H1 (cell line): ENCODE results near the gene RNPS1. TPM values are rescaled to one million over a fixed set of nuclear protein-coding genes. Genes with fewer than 3 reads are reported as not detected.

Source experiments
- ASH2L ChIP-seq: fragments of 200-600, 300-600 bp; sonication (generic); IDR thresholded peaks from one replicate; pipeline ENCODE4 v1.7.1; 2017; ENCODE audit warnings: low read length
- BCL11A ChIP-seq, 2 experiments: IDR thresholded peaks; one replicate each; pipeline ENCODE4 v1.6.1; 2011; ENCODE audit warnings: low read depth in 2 of 2, low read length in 2 of 2, mild to moderate bottlenecking in 2 of 2
- CBX5 ChIP-seq: fragments of 300-800, 300-1000 bp; sonication (generic); IDR thresholded peaks from 2 replicates; pipeline ENCODE4 v1.7.1; 2016; ENCODE audit warnings: antibody characterized with exemption, low read length, low read depth
- EGR1 ChIP-seq: IDR thresholded peaks from 2 replicates; pipeline ENCODE4 v1.6.1; 2011; ENCODE audit warnings: low read depth, low read length, borderline replicate concordance
- EZH2 ChIP-seq: fragments of 200-600 bp; sonication (generic); IDR thresholded peaks from 2 replicates; pipeline ENCODE4 v1.7.1; 2012; ENCODE audit warnings: low read depth, mild to moderate bottlenecking, moderate library complexity, low read length, inconsistent platforms; ENCODE audit not compliant: severe bottlenecking
- GABPA ChIP-seq: IDR thresholded peaks from 2 replicates; pipeline ENCODE4 v1.6.1; 2011; ENCODE audit warnings: mild to moderate bottlenecking, low read length, moderate library complexity, borderline replicate concordance; ENCODE audit not compliant: insufficient read depth
- HDAC2 ChIP-seq, 2 experiments: fragments of 300-600 bp in 1 of 2; sonication (generic) in 1 of 2; IDR thresholded peaks; 2 replicates each; pipeline ENCODE4 v1.6.1; 2011 to 2012; ENCODE audit warnings: low read depth in 2 of 2, low read length in 2 of 2, mild to moderate bottlenecking in 2 of 2, moderate library complexity in 2 of 2, borderline replicate concordance in 1 of 2, inconsistent platforms in 1 of 2
- HDAC6 ChIP-seq: IDR thresholded peaks from one replicate; pipeline ENCODE4 v1.7.1; 2012; ENCODE audit warnings: low read depth, mild to moderate bottlenecking, inconsistent platforms, low read length, moderate library complexity
- JUND ChIP-seq: IDR thresholded peaks from 2 replicates; pipeline ENCODE4 v1.6.1; 2011; ENCODE audit warnings: mild to moderate bottlenecking, improper control_type of control experiment, low read length
- KDM1A ChIP-seq: fragments of 200-600, 300-600 bp; sonication (generic); IDR thresholded peaks from 2 replicates; pipeline ENCODE4 v1.7.1; 2016; ENCODE audit warnings: mild to moderate bottlenecking, low read length, borderline replicate concordance
- KDM4A ChIP-seq: IDR thresholded peaks from one replicate; pipeline ENCODE4 v1.7.1; 2012; ENCODE audit warnings: low read depth, mild to moderate bottlenecking, moderate library complexity, low read length, inconsistent platforms; ENCODE audit not compliant: severe bottlenecking
- KDM5A ChIP-seq: fragments of 200-600 bp; IDR thresholded peaks from 2 replicates; pipeline ENCODE4 v1.7.1; 2012; ENCODE audit warnings: mild to moderate bottlenecking, low read length, inconsistent platforms, mixed read lengths
- MAFK ChIP-seq: IDR thresholded peaks from 2 replicates; pipeline ENCODE4 v1.6.1; 2012; ENCODE audit warnings: low read depth, mild to moderate bottlenecking, improper control_type of control experiment, low read length
- NRF1 ChIP-seq: IDR thresholded peaks from 2 replicates; pipeline ENCODE4 v1.6.1; 2011; ENCODE audit warnings: mild to moderate bottlenecking, low read depth, low read length, improper control_type of control experiment
- POLR2A ChIP-seq, 2 experiments: IDR thresholded peaks; 1 replicate in 1 of 2; 2 replicates in 1 of 2; pipeline ENCODE4 v1.6.1; 2011; ENCODE audit warnings: low read depth in 2 of 2, low read length in 2 of 2, mild to moderate bottlenecking in 2 of 2; ENCODE audit errors: control extremely low read depth in 1 of 2
- POLR2AphosphoS5 ChIP-seq: IDR thresholded peaks from 2 replicates; pipeline ENCODE4 v1.6.1; 2011; ENCODE audit warnings: low read depth, low read length
- RAD21 ChIP-seq, 2 experiments: IDR thresholded peaks in 1 of 2; conservative IDR thresholded peaks in 1 of 2; 2 replicates each; pipeline ENCODE4 v1.6.1; 2011; ENCODE audit warnings: low read depth in 2 of 2, low read length in 2 of 2, improper control_type of control experiment in 1 of 2, inconsistent platforms in 1 of 2, mild to moderate bottlenecking in 1 of 2, moderate library complexity in 1 of 2
- SIN3A ChIP-seq, 2 experiments: IDR thresholded peaks in 1 of 2; conservative IDR thresholded peaks in 1 of 2; 2 replicates each; pipeline ENCODE4 v1.6.1; 2011 to 2012; ENCODE audit warnings: low read length in 2 of 2, improper control_type of control experiment in 1 of 2, low read depth in 1 of 2, mild to moderate bottlenecking in 1 of 2
- SIRT6 ChIP-seq: IDR thresholded peaks from one replicate; pipeline ENCODE4 v1.7.1; 2012; ENCODE audit warnings: low read length, inconsistent platforms
- TAF1 ChIP-seq: IDR thresholded peaks from 2 replicates; pipeline ENCODE4 v1.6.1; 2011; ENCODE audit warnings: mild to moderate bottlenecking, low read depth, low read length
- TAF7 ChIP-seq: optimal IDR thresholded peaks from 2 replicates; pipeline ENCODE3; 2011; ENCODE audit warnings: low read depth, mild to moderate bottlenecking, inconsistent platforms, low read length, moderate library complexity, borderline replicate concordance
- TBP ChIP-seq: IDR thresholded peaks from 2 replicates; pipeline ENCODE4 v1.6.1; 2011; ENCODE audit warnings: low read depth, low read length, improper control_type of control experiment
- YY1 ChIP-seq: IDR thresholded peaks from 2 replicates; pipeline ENCODE4 v1.6.1; 2011; ENCODE audit warnings: low read depth, mild to moderate bottlenecking, low read length
- ZNF274 ChIP-seq: IDR thresholded peaks from 2 replicates; pipeline ENCODE4 v1.7.0; 2012; ENCODE audit warnings: low read length, borderline replicate concordance; ENCODE audit errors: extremely low read depth
- polyA plus RNA-seq, 7 experiments: library from polyadenylated mRNA; depleted of rRNA in 3 of 7; stranded (reverse) in 5 of 7; unstranded in 2 of 7; fragments of >200 nt in 5 of 7; fragments of 200-250 nt in 2 of 7; gene quantifications; 1 replicate in 5 of 7; 2 replicates in 1 of 7; 4 replicates in 1 of 7; pipeline versions ENCODE4 v1.2.1 to v1.2.3, GENCODE V29; 2011 to 2013; ENCODE audit warnings: missing spikeins in 2 of 7, mixed read lengths in 2 of 7
- total RNA-seq: library from RNA; stranded (reverse); fragmentation: NEBNext Ultra II Directional; extraction: Animal tissue kit (Norgen Biotek cat#: 25700); gene quantifications from 2 replicates; pipeline ENCODE4 v1.2.1, GENCODE V29; 2021
- TF ChIP-seq, protein P1 (sequence below): IDR thresholded peaks from 2 replicates; pipeline ENCODE4 v1.6.1; 2012; ENCODE audit warnings: inconsistent platforms

The RNPS1 gene
- total and polyA plus RNA-seq, 2 of the 8 experiments (the other 6 are each of a cell fraction or from before 2014, with no cell fraction given), result 330 to 350 TPM

DNA sequence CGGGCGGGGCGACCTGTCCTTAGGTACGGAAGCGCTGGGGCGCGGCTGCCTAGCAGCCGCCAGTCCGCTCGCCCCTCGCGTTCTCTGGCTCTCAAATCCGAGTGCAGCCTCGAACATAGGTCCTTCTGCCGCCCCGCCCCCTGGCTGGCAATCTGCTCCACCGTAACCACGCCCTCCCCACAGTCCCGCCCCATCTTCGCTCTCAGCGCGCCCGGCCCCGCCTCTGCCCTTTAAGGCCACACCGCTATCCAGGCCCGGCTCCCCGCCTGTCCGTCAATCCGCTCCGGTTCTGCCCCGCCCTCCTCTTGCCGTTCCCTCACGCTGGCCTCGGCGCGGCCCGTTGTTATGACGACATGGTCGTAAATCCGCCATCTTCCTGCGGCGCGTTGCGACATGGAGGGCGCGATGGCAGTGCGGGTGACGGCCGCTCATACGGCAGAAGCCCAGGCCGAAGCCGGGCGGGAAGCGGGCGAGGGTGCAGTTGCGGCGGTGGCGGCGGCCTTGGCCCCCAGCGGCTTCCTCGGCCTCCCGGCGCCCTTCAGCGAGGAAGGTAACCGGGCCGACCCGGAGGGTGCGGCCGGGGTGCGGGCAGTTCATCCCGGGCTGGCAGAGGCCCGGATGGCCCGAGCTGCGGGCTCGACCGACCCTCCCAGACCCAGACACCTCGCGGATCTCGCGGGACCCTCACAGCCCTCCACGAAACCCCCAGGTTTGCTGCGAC lies 44.5 kb downstream of the RNPS1 start, which contains the start of gene E4F1 (continued):
- TF ChIP-seq KDM4A, result peak; percentile 63
- TF ChIP-seq ASH2L, result no peak
- no peak for TF ChIP-seq EGR1
- no peak for TF ChIP-seq BCL11A (IDR thresholded peaks at IDR 0.05; ENCODE audit: low read depth in 2 of 2, low read length in 2 of 2)
- TF ChIP-seq NRF1, result no peak
- TF ChIP-seq TAF1, result peak; percentile 98
- TF ChIP-seq ZNF274, result no peak
- TF ChIP-seq EZH2, result no peak
- TF ChIP-seq, protein P1, sequence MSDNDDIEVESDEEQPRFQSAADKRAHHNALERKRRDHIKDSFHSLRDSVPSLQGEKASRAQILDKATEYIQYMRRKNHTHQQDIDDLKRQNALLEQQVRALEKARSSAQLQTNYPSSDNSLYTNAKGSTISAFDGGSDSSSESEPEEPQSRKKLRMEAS, result peak; percentile 67
- TF ChIP-seq GABPA, result peak; percentile 40; the same call in 1 of the 2 replicates
- TF ChIP-seq CBX5, result no peak
- TF ChIP-seq JUND, result no peak
- no peak for TF ChIP-seq KDM5A
- TF ChIP-seq POLR2AphosphoS5, result peak; percentile 94
- TF ChIP-seq RAD21 (IDR thresholded peaks at IDR 0.05 in 1 of 2, conservative IDR thresholded peaks at IDR 0.05 in 1 of 2; ENCODE audit: low read depth in 2 of 2, low read length in 2 of 2), result no peak
- peak; percentile 94 for TF ChIP-seq TAF7
- TF ChIP-seq HDAC6, result no peak
- peak; percentile 89 for TF ChIP-seq TBP
- no peak for TF ChIP-seq SIRT6
- TF ChIP-seq HDAC2 (IDR thresholded peaks at IDR 0.05; ENCODE audit: borderline replicate concordance in 1 of 2, low read depth in 2 of 2, low read length in 2 of 2), result no peak
- TF ChIP-seq MAFK, result no peak
- peak in 1 of 2 experiments; percentile 99; a peak in 2 of 3 replicates for TF ChIP-seq POLR2A (IDR thresholded peaks at IDR 0.05; ENCODE audit: control extremely low read depth in 1 of 2, low read depth in 2 of 2, low read length in 2 of 2)
- peak; percentile 84 for TF ChIP-seq YY1
- TF ChIP-seq SIN3A (conservative IDR thresholded peaks at IDR 0.05 in 1 of 2, IDR thresholded peaks at IDR 0.05 in 1 of 2; ENCODE audit: low read depth in 1 of 2, low read length in 2 of 2), result peak; percentile 77 to 88; a peak in 1 of 4 replicates
- TF ChIP-seq KDM1A, result no peak
